ENCODE measurements around the gene DDX17. TPM values are rescaled to one million over a fixed set of nuclear protein-coding genes. Genes with fewer than 3 reads are reported as not detected.

The DDX17 gene
- total and polyA plus RNA-seq, 2 experiments from 2014 or later: 88.0 to 603 TPM

GRCh38 chr22:38451864-38452263, 54.2 kb downstream of the DDX17 start:
- Mint-ChIP-seq H3K4me1 (peaks cover 31% of the 10 kb centered on the region), H3K9me3 (peaks cover 4% of the 10 kb centered on the region; the same call in 1 of the 3 replicates)
- no peaks in the 10 kb centered on the region; the same call in 1 of the 2 replicates for H4K20me1 ChIP-seq (replicated peaks; ENCODE audit: insufficient read depth)

More at GRCh38 chr22:38451864-38452263, 54.2 kb downstream of the DDX17 start:
- no peaks in the 10 kb centered on the region; the same call in 2 of the 3 replicates for H3K36me3 Mint-ChIP-seq (ENCODE audit: low read depth)
- Histone ChIP-seq H3K4me3 (no peak overlapping the region), H3K79me2 (replicated peaks; ENCODE audit: insufficient read depth) (no peaks in the 10 kb centered on the region), H3K27me3 (ENCODE audit: insufficient read depth) (peaks cover 44% of the 10 kb centered on the region), H3K36me3 (ENCODE audit: insufficient read depth) (no peaks in the 10 kb centered on the region), H3K4me2 (no peak overlapping the region), H3F3A (replicated peaks; ENCODE audit: low read depth) (peaks cover 6% of the 10 kb centered on the region; the same call in 1 of the 2 replicates), H3K4me1 (ENCODE audit: insufficient read depth) (peaks cover 8% of the 10 kb centered on the region; the same call in 1 of the 2 replicates), H3K27ac (ENCODE audit: low read depth) (no peak overlapping the region), H2AFZ (no peak overlapping the region), H3K9me2 (ENCODE audit: insufficient read depth) (no peaks in the 10 kb centered on the region)
- no peak for DNase-seq (ENCODE audit: low spot score)
- peaks cover 46% of the 10 kb centered on the region for H3K27me3 Mint-ChIP-seq (ENCODE audit: insufficient read depth, low read depth, poor library complexity)
- no peak for ATAC-seq
- TF ChIP-seq CREB1 (CRISPR knock-in tag; IDR thresholded peaks at IDR 0.05; ENCODE audit: low read depth) (no peak), CTCF (conservative IDR thresholded peaks at IDR 0.05; ENCODE audit: low read depth in 2 of 2) (no peak), ZNF331 (CRISPR knock-in tag; IDR thresholded peaks at IDR 0.05; ENCODE audit: low read depth) (no peak), ZNF462 (CRISPR knock-in tag; IDR thresholded peaks at IDR 0.05) (no peak), JUNB (IDR thresholded peaks at IDR 0.05; ENCODE audit: unreplicated experiment) (no peak), EZH2phosphoT487 (IDR thresholded peaks at IDR 0.05; ENCODE audit: unreplicated experiment) (no peak)
- no peak overlapping the region for H3K27ac Mint-ChIP-seq
- H3K4me3 Mint-ChIP-seq: no peak overlapping the region

Measured in GM23338 (cell line).